ENCODE results near the gene ACSM2B.
"Not testable (repeated sequence)": the region's sequence is repeated elsewhere in the genome, so short reads cannot be mapped to it uniquely, and the experiment has no call there.

The ACSM2B gene

DNA sequence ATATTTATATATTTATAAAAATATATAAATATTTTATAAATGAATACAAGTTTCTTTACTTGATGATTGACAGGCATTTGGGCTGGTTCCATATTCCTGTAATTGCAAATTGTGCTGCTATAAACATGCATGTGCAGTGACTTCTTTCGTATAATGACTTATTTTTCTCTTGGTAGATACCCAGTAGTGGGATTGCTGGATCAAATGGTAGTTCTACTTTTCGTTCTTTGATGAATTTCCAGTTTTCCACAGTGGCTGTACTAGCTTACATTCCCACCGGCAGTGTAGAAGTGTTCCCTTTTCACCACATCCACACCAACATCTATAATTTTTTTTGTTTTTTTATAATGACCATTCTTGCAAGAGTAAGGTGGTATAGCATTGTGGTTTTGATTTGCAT, 7.8 kb downstream of the ACSM2B start:
- Histone ChIP-seq H2AFZ (ENCODE audit: low read length) (no peak overlapping the region), H3K9ac (ENCODE audit: low read depth, low read length, poor library complexity, severe bottlenecking) (no peak overlapping the region), H3K27me3 (ENCODE audit: insufficient read depth, low read length, poor library complexity, severe bottlenecking) (no peaks in the 10 kb centered on the region), H3K9me3 (ENCODE audit: insufficient read depth, low read depth, low read length) (no peaks in the 10 kb centered on the region), H3K9me2 (replicated peaks; ENCODE audit: low read depth, low read length) (no peaks in the 10 kb centered on the region), H3K36me3 (ENCODE audit: insufficient read depth, low read length) (no peaks in the 10 kb centered on the region), H3K4me2 (ENCODE audit: low read depth, low read length, poor library complexity, severe bottlenecking) (no peak overlapping the region), H3K4me1 (ENCODE audit: insufficient read depth, low read length, poor library complexity, severe bottlenecking) (no peaks in the 10 kb centered on the region), H3F3A (ENCODE audit: low read depth) (no peaks in the 10 kb centered on the region), H3K79me2 (ENCODE audit: insufficient read depth, low read length) (no peaks in the 10 kb centered on the region), H4K20me1 (ENCODE audit: insufficient read depth, low read length, poor library complexity, severe bottlenecking) (no peaks in the 10 kb centered on the region), H3K4me3 (ENCODE audit: low read length, poor library complexity, severe bottlenecking) (no peak overlapping the region)
- no peak for TF ChIP-seq EZH2phosphoT487 (IDR thresholded peaks at IDR 0.05; ENCODE audit: borderline replicate concordance)
- TF ChIP-seq, protein P1, sequence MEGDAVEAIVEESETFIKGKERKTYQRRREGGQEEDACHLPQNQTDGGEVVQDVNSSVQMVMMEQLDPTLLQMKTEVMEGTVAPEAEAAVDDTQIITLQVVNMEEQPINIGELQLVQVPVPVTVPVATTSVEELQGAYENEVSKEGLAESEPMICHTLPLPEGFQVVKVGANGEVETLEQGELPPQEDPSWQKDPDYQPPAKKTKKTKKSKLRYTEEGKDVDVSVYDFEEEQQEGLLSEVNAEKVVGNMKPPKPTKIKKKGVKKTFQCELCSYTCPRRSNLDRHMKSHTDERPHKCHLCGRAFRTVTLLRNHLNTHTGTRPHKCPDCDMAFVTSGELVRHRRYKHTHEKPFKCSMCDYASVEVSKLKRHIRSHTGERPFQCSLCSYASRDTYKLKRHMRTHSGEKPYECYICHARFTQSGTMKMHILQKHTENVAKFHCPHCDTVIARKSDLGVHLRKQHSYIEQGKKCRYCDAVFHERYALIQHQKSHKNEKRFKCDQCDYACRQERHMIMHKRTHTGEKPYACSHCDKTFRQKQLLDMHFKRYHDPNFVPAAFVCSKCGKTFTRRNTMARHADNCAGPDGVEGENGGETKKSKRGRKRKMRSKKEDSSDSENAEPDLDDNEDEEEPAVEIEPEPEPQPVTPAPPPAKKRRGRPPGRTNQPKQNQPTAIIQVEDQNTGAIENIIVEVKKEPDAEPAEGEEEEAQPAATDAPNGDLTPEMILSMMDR (conservative IDR thresholded peaks at IDR 0.05; ENCODE audit: low read length) = no peak

DNA sequence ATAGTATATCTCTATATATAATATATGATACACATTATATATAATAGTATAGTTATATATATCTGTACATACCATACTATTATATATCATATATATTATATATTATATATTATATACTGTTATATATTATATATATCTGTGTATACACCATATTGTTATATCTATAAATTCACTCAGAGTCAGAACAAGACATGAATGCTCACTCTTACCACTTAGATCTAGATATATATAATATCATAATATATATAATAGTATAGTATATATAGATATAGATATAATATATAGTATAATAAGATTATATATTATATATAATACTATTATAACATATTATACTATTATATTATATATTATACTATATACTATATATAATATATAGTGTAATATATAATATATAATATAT, 9.3 kb downstream of the ACSM2B start:
- Histone ChIP-seq H4K20me1 (ENCODE audit: insufficient read depth, low read length, poor library complexity, severe bottlenecking) (no peaks in the 10 kb centered on the region), H3K36me3 (ENCODE audit: insufficient read depth, low read length) (no peaks in the 10 kb centered on the region), H3K9me2 (replicated peaks; ENCODE audit: low read depth, low read length) (no peaks in the 10 kb centered on the region), H3K4me3 (ENCODE audit: low read length, poor library complexity, severe bottlenecking) (no peak overlapping the region), H3K27me3 (ENCODE audit: insufficient read depth, low read length, poor library complexity, severe bottlenecking) (no peaks in the 10 kb centered on the region), H3K4me2 (ENCODE audit: low read depth, low read length, poor library complexity, severe bottlenecking) (no peak overlapping the region), H2AFZ (ENCODE audit: low read length) (no peak overlapping the region), H3K9me3 (ENCODE audit: insufficient read depth, low read depth, low read length) (no peaks in the 10 kb centered on the region), H3K4me1 (ENCODE audit: insufficient read depth, low read length, poor library complexity, severe bottlenecking) (no peaks in the 10 kb centered on the region), H3K9ac (ENCODE audit: low read depth, low read length, poor library complexity, severe bottlenecking) (no peak overlapping the region), H3F3A (ENCODE audit: low read depth) (no peaks in the 10 kb centered on the region), H3K79me2 (ENCODE audit: insufficient read depth, low read length) (no peaks in the 10 kb centered on the region)
- no peak for TF ChIP-seq EZH2phosphoT487 (IDR thresholded peaks at IDR 0.05; ENCODE audit: borderline replicate concordance)
- TF ChIP-seq, protein P1 (conservative IDR thresholded peaks at IDR 0.05; ENCODE audit: low read length) = no peak

DNA sequence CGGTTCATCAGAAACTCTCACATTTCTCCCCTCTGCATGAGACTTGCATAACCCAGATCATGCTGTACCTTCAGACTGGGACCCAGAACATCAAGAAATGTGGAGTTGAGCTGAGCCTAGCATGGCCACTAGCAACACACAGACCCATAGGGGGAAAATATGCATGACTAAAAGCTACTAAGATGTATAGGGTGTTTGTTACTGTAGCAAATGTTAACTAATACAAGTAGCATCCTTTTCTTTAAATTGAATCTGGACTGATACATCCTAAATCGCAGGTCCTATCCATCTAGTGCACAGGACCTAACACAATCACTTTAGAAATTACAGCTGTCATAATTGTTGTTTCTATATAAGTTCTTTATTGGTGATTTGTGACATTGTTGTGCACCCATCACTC, 10.8 kb downstream of the ACSM2B start:
- H3K36me3 ChIP-seq (ENCODE audit: insufficient read depth, low read length); H2AFZ ChIP-seq (ENCODE audit: low read length); H3K4me3 ChIP-seq (ENCODE audit: low read length, poor library complexity, severe bottlenecking); H4K20me1 ChIP-seq (ENCODE audit: insufficient read depth, low read length, poor library complexity, severe bottlenecking); H3K9me2 ChIP-seq (replicated peaks; ENCODE audit: low read depth, low read length); H3K9ac ChIP-seq (ENCODE audit: low read depth, low read length, poor library complexity, severe bottlenecking); H3K4me2 ChIP-seq (ENCODE audit: low read depth, low read length, poor library complexity, severe bottlenecking); H3K79me2 ChIP-seq (ENCODE audit: insufficient read depth, low read length); H3K27me3 ChIP-seq (ENCODE audit: insufficient read depth, low read length, poor library complexity, severe bottlenecking); H3F3A ChIP-seq (ENCODE audit: low read depth); H3K4me1 ChIP-seq (ENCODE audit: insufficient read depth, low read length, poor library complexity, severe bottlenecking); H3K9me3 ChIP-seq (ENCODE audit: insufficient read depth, low read depth, low read length): not testable (repeated sequence)

DNA sequence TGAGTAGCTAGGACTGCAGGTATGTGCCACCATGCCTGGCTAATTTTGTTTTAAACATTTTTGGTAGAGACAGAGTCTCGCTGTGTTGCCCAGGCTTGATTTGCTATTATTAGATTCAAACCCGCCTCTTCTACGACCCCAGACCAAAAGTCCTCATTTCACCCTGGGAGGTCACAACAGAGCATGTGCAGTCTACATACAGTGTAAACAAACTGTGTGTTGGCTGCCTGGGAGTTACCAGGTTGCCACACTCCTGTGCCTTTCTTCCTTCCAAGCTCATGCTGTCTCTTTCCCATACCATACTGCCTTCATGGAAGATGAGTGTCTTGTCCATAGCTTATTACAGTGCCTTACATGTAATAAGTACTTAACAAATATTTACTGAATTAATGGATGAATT, 11.9 kb downstream of the ACSM2B start:
- not testable (repeated sequence) for H3K9me3 ChIP-seq (ENCODE audit: insufficient read depth, low read depth, low read length); H3K4me3 ChIP-seq (ENCODE audit: low read length, poor library complexity, severe bottlenecking); H3K36me3 ChIP-seq (ENCODE audit: insufficient read depth, low read length); H2AFZ ChIP-seq (ENCODE audit: low read length); H3K27me3 ChIP-seq (ENCODE audit: insufficient read depth, low read length, poor library complexity, severe bottlenecking); H3K4me2 ChIP-seq (ENCODE audit: low read depth, low read length, poor library complexity, severe bottlenecking); H3K9ac ChIP-seq (ENCODE audit: low read depth, low read length, poor library complexity, severe bottlenecking); H3K79me2 ChIP-seq (ENCODE audit: insufficient read depth, low read length); H3K4me1 ChIP-seq (ENCODE audit: insufficient read depth, low read length, poor library complexity, severe bottlenecking); H3F3A ChIP-seq (ENCODE audit: low read depth); H4K20me1 ChIP-seq (ENCODE audit: insufficient read depth, low read length, poor library complexity, severe bottlenecking); H3K9me2 ChIP-seq (replicated peaks; ENCODE audit: low read depth, low read length)

DNA sequence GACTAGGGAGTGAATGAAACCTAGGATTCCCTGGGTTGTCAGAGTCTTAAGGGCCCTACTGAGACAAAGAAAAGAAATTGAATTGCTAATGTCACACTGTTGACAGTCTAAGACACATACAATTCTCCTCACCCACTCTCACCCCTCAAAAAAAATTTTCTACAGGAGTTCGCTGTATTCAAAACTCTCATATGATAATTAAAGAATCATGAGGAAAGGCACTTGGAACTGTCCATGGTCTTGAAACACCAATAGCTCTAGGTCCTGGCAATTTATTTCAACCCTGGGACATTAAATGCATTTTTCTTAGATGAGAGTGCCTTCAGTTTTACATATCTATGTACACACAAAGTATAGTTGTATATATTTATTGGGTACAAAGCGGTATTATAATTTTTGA, 20.5 kb downstream of the ACSM2B start:
- H3K79me2 ChIP-seq (ENCODE audit: insufficient read depth, low read length); H3K27me3 ChIP-seq (ENCODE audit: insufficient read depth, low read length, poor library complexity, severe bottlenecking); H3K4me1 ChIP-seq (ENCODE audit: insufficient read depth, low read length, poor library complexity, severe bottlenecking); H3K9me3 ChIP-seq (ENCODE audit: insufficient read depth, low read depth, low read length); H3K4me2 ChIP-seq (ENCODE audit: low read depth, low read length, poor library complexity, severe bottlenecking); H3K4me3 ChIP-seq (ENCODE audit: low read length, poor library complexity, severe bottlenecking); H3K9ac ChIP-seq (ENCODE audit: low read depth, low read length, poor library complexity, severe bottlenecking); H3F3A ChIP-seq (ENCODE audit: low read depth); H3K9me2 ChIP-seq (replicated peaks; ENCODE audit: low read depth, low read length); H4K20me1 ChIP-seq (ENCODE audit: insufficient read depth, low read length, poor library complexity, severe bottlenecking); H3K36me3 ChIP-seq (ENCODE audit: insufficient read depth, low read length); H2AFZ ChIP-seq (ENCODE audit: low read length): not testable (repeated sequence)

DNA sequence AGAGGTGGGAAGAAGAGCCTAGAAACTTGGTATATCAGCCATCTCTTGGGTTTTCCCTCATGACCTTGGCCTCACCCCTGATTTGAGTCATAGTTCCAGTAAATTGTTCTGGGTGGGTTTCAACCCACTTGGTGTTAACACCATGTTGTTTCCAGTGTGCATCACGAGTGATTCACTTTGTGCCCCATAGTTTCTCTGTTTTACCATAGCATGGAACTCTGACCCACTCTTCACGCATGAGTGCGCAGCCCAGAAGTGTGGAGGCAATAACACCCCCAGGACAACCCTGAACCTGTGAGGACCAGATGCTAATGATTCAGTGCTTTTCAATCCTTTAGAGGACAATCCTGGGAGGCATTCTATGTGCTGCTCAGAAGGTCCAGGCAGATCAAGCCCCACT, 21.5 kb downstream of the ACSM2B start:
- H3K27me3 ChIP-seq (ENCODE audit: insufficient read depth, low read length, poor library complexity, severe bottlenecking); H3K4me2 ChIP-seq (ENCODE audit: low read depth, low read length, poor library complexity, severe bottlenecking); H3K9ac ChIP-seq (ENCODE audit: low read depth, low read length, poor library complexity, severe bottlenecking); H3F3A ChIP-seq (ENCODE audit: low read depth); H3K9me3 ChIP-seq (ENCODE audit: insufficient read depth, low read depth, low read length); H2AFZ ChIP-seq (ENCODE audit: low read length); H3K79me2 ChIP-seq (ENCODE audit: insufficient read depth, low read length); H3K9me2 ChIP-seq (replicated peaks; ENCODE audit: low read depth, low read length); H4K20me1 ChIP-seq (ENCODE audit: insufficient read depth, low read length, poor library complexity, severe bottlenecking); H3K4me3 ChIP-seq (ENCODE audit: low read length, poor library complexity, severe bottlenecking); H3K4me1 ChIP-seq (ENCODE audit: insufficient read depth, low read length, poor library complexity, severe bottlenecking); H3K36me3 ChIP-seq (ENCODE audit: insufficient read depth, low read length): not testable (repeated sequence)
